Endodermal cell (in vitro differentiated cells): ENCODE data around the gene TMEM165. TPM values are rescaled to one million over a fixed set of nuclear protein-coding genes. Genes with fewer than 3 reads are reported as not detected.

Experiments used
- DNase-seq: peaks from one replicate; pipeline ENCODE4 v3.0.0-alpha.2; 2017
- H3K27ac ChIP-seq: 2 replicates; pipeline ENCODE4 v1.5.1; 2013; ENCODE audit warnings: mild to moderate bottlenecking, low read depth, low read length, moderate library complexity
- H3K27me3 ChIP-seq: 2 replicates; pipeline ENCODE4 v1.6.1; 2013; ENCODE audit warnings: mild to moderate bottlenecking, low read length, moderate library complexity; ENCODE audit not compliant: insufficient read depth, control insufficient read depth, poor library complexity, severe bottlenecking
- H3K36me3 ChIP-seq: 2 replicates; pipeline ENCODE4 v1.7.0; 2013; ENCODE audit warnings: mild to moderate bottlenecking, low read length, moderate library complexity; ENCODE audit not compliant: control insufficient read depth, insufficient read depth
- H3K4me1 ChIP-seq: one replicate; pipeline ENCODE4 v1.7.0; 2013; ENCODE audit warnings: low read length; ENCODE audit not compliant: control insufficient read depth, insufficient read depth
- H3K4me3 ChIP-seq: 2 replicates; pipeline ENCODE4 v1.5.1; 2013; ENCODE audit warnings: mild to moderate bottlenecking, low read length, moderate library complexity
- H3K9ac ChIP-seq: 2 replicates; pipeline ENCODE4 v1.6.1; 2013; ENCODE audit warnings: mild to moderate bottlenecking, low read length, moderate library complexity; ENCODE audit not compliant: poor library complexity, severe bottlenecking; ENCODE audit errors: extremely low read depth
- H3K9me3 ChIP-seq: 2 replicates; pipeline ENCODE4 v1.6.1; 2013; ENCODE audit warnings: mild to moderate bottlenecking, low read length, moderate library complexity; ENCODE audit not compliant: control insufficient read depth
- H3K27ac Mint-ChIP-seq: 2 replicates; pipeline ENCODE4 v1.8.0; 2020; ENCODE audit warnings: mixed read lengths
- H3K27me3 Mint-ChIP-seq: 2 replicates; pipeline ENCODE4 v1.8.0; 2021; ENCODE audit warnings: mild to moderate bottlenecking, mixed read lengths; ENCODE audit not compliant: insufficient read depth
- H3K36me3 Mint-ChIP-seq: 2 replicates; pipeline ENCODE4 v1.8.0; 2020; ENCODE audit warnings: low read depth, mixed read lengths
- H3K4me1 Mint-ChIP-seq: 2 replicates; pipeline ENCODE4 v1.8.0; 2020; ENCODE audit warnings: mixed read lengths
- H3K4me3 Mint-ChIP-seq: 2 replicates; pipeline ENCODE4 v1.8.0; 2020; ENCODE audit warnings: mild to moderate bottlenecking, moderate library complexity, mixed read lengths
- H3K9me3 Mint-ChIP-seq: 2 replicates; pipeline ENCODE4 v1.8.0; 2020; ENCODE audit warnings: mild to moderate bottlenecking, mixed read lengths
- CTCF ChIP-seq: fragments of 200-600 bp; sonication (generic); conservative IDR thresholded peaks from 2 replicates; pipeline ENCODE4 v1.5.0; 2021; ENCODE audit warnings: antibody characterized with exemption, mild to moderate bottlenecking
- WGBS, 2 experiments: methylation state at CpG; one replicate each; pipeline versions ENCODE4 v1.1.5 to v1.1.7; 2013; ENCODE audit warnings: missing lambda C conversion rate in 2 of 2, mixed read lengths in 1 of 2; ENCODE audit not compliant: insufficient coverage in 1 of 2, insufficient read length in 1 of 2; 5-methylcytosine and 5-hydroxymethylcytosine counted together
- total RNA-seq, 2 donors: library from RNA; stranded (reverse); fragmentation: NEBNext Ultra II Directional in 1 of 2; extraction: Animal tissue kit (Norgen Biotek cat#: 25700) in 1 of 2; gene quantifications; 2 replicates in 1 of 2; 3 replicates in 1 of 2; pipeline ENCODE4 v1.2.1, GENCODE V29; 2021

The TMEM165 gene
- total RNA-seq, 2 donors from 2014 or later = 90.5 to 100 TPM

- H3K27me3 Mint-ChIP-seq = no peaks in the 10 kb centered on the region
- Histone ChIP-seq H3K27me3 (no peaks in the 10 kb centered on the region), H3K4me3 (no peak overlapping the region), H3K36me3 (no peaks in the 10 kb centered on the region), H3K9me3 (no peaks in the 10 kb centered on the region), H3K4me1 (peaks cover 9% of the 10 kb centered on the region), H3K27ac (no peak overlapping the region), H3K9ac (no peak overlapping the region)
- DNase-seq = no peak
- H3K27ac Mint-ChIP-seq = no peak overlapping the region
- no peak overlapping the region for H3K4me3 Mint-ChIP-seq
- H3K4me1 Mint-ChIP-seq = peaks cover 10% of the 10 kb centered on the region
- H3K36me3 Mint-ChIP-seq = no peaks in the 10 kb centered on the region
- no peak for TF ChIP-seq CTCF
- 86 to 100% methylated on average over 1 to 3 of the region's 3 CpGs for WGBS, 2 experiments
- H3K9me3 Mint-ChIP-seq = no peaks in the 10 kb centered on the region
These were observed 13.2 kb upstream of the TMEM165 start for GRCh38 chr4:55382488-55383003.

DNA sequence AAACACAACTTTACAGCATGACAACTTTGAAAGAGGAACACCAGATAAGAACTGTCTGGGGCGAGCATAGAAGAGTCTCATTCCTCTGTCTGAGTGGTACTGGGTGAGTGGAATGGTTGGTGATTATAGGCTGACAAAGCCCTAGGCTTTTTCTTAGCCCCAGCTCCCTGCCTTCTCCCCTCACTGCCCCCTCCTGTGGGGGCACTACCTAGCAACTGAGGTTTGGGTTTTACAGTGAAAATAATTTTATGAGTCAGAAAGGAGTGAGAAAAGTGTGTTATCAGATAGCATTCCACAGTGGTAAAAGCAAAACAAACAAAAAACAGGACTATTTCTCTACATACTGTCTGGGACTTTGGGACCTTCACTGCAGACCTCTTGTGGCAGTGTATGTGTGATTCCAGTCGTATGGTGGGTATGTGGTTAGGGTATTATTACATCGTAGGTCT, 10.5 kb upstream of the TMEM165 start:
- WGBS, 2 experiments = 91 to 100% methylated on average over 2 to 3 of the region's 3 CpGs
- Histone ChIP-seq H3K36me3 (no peaks in the 10 kb centered on the region), H3K27me3 (no peaks in the 10 kb centered on the region), H3K9ac (no peak overlapping the region), H3K27ac (no peak overlapping the region), H3K9me3 (no peaks in the 10 kb centered on the region), H3K4me1 (peaks cover 9% of the 10 kb centered on the region), H3K4me3 (no peak overlapping the region)
- Mint-ChIP-seq H3K36me3 (no peaks in the 10 kb centered on the region), H3K27ac (no peak overlapping the region), H3K4me3 (no peak overlapping the region), H3K4me1 (peaks cover 10% of the 10 kb centered on the region), H3K9me3 (no peaks in the 10 kb centered on the region), H3K27me3 (no peaks in the 10 kb centered on the region)
- TF ChIP-seq CTCF = no peak
- no peak for DNase-seq

- no peak overlapping the region for H3K4me3 ChIP-seq
- no peak overlapping the region for H3K9ac ChIP-seq
- Mint-ChIP-seq H3K4me1 (peaks cover 10% of the 10 kb centered on the region), H3K27ac (peak overlapping the region; percentile 61), H3K4me3 (no peak overlapping the region), H3K9me3 (no peaks in the 10 kb centered on the region), H3K27me3 (no peaks in the 10 kb centered on the region), H3K36me3 (no peaks in the 10 kb centered on the region)
- no peaks in the 10 kb centered on the region for H3K9me3 ChIP-seq
- DNase-seq = peak; percentile 69
- H3K27ac ChIP-seq = no peak overlapping the region
- peaks cover 9% of the 10 kb centered on the region for H3K4me1 ChIP-seq
- H3K27me3 ChIP-seq = no peaks in the 10 kb centered on the region
- TF ChIP-seq CTCF = no peak
- H3K36me3 ChIP-seq = no peaks in the 10 kb centered on the region
These were observed 9.7 kb upstream of the TMEM165 start for GRCh38 chr4:55386073-55386472.
